NOMO-1 treated with DMSO at 0.1 percent for 48 hours (cell line): ENCODE data around the gene KRTAP22-2.

ENCODE experiments used
- DNase-seq: peaks from one replicate; lab custom pipeline; 2025; ENCODE audit not compliant: unreplicated experiment; lab: John Stamatoyannopoulos, UW

Gene KRTAP22-2

DNA sequence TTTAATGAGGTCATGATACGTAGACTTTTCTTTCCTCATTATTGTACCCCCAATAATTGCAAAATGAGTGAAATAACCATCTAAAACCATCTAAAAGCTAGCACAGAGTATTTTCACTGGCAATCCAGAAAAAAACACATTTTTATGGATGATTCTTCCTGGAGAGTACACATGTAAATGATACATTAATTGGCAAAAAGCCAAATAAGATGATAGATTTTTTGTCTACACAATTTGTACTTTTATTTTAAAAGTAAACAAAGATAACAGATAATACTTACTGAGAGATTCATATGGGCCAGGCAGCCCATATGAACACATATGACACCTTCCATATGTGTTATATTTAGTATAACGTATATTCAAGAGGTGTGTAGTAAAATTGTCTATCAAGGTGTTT lies 26.6 kb downstream of the KRTAP22-2 start:
- DNase-seq = no peak

DNA sequence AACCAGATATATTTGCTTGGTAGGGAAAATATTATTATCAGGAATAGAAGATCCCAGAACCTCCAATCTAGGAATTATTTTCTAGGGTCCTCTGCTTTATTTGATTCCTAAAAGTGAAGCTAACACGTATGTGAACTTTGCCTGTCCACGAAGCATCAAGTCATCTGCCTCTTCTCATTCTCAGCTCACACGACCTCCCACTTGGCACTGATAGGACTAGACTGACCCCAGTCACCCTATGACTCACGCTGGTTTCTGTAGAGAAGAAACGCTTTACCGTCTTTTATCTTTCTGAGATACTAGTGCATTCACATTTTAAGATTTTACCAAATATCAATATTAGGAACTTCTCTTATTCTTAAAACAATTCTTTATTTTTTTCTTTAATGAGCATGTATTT lies 27.1 kb downstream of the KRTAP22-2 start:
- DNase-seq = no peak

DNA sequence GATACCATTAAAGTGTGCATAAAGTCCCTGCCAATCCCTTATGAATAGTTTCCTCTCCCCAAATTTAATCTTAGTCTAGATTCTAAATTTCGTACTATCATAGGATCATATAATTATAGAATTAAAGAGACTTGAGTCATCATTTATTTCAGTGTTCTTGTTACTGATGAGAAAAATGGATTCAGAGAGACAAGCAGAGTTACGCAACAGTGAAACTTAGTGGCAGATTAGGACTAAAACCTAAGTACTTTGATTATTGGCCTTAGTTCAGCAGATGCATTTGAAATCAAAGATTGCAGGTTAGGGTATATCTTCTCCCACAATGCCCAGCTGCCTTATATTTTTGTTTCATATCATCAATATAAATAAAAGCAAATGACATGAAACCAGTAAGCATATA lies 28.2 kb downstream of the KRTAP22-2 start:
- DNase-seq = no peak

- DNase-seq = no peak
Observed at GRCh38 chr21:30561264-30561895, 28.8 kb downstream of the KRTAP22-2 start, which contains the start of gene KRTAP19-7. KRTAP19-7 (minus strand) TSS chr21:30561314; CDS start chr21:30561289, 25 bp downstream.

GRCh38 chr21:30555095-30555494 lies 35.1 kb downstream of the KRTAP22-2 start:
- DNase-seq = no peak

GRCh38 chr21:30552782-30553181 lies 37.4 kb downstream of the KRTAP22-2 start:
- no peak for DNase-seq

DNA sequence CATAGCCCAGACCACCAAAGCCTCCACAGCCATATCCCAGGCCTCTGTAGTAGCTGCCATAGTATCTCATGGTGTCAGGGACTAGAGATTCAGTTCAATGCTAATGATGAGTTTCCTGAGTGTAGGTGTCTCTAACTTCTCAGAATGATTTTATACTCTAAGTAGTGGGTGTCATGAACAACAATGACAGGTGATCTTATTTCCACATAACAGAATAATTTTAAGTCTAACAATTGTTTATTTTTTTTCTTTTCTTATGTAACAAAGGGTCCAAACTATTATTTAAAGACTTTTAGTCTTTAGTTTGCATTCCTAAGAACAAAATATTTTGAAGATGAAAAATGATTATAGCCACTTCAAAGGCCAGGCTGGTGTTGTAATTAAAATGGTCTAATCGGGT lies 48.4 kb downstream of the KRTAP22-2 start, which contains the start of gene KRTAP19-6:
TSS of gene KRTAP19-6 (minus strand) at position 101 of the 400 bp plus-strand sequence. CDS start at position 70, 31 bp downstream.
- no peak for DNase-seq
